HUES48 (cell line): Measurements from ENCODE around the gene ASPRV1.
A peak's percentile ranks its signal among the peaks of the same experiment; 100 is the strongest.

Experiments
- H3K27ac ChIP-seq: one replicate; pipeline ENCODE4 v1.7.0; 2013; ENCODE audit warnings: low read depth, low read length, inconsistent platforms
- H3K27me3 ChIP-seq: 2 replicates; pipeline ENCODE4 v1.6.1; 2013; ENCODE audit warnings: mild to moderate bottlenecking, low read length; ENCODE audit not compliant: control insufficient read depth, insufficient read depth
- H3K36me3 ChIP-seq: 2 replicates; pipeline ENCODE4 v1.6.1; 2013; ENCODE audit warnings: low read length; ENCODE audit not compliant: control insufficient read depth, insufficient read depth
- H3K4me1 ChIP-seq: 2 replicates; pipeline ENCODE4 v1.6.1; 2013; ENCODE audit warnings: mild to moderate bottlenecking, low read length; ENCODE audit not compliant: control insufficient read depth, insufficient read depth
- H3K4me3 ChIP-seq: 2 replicates; pipeline ENCODE4 v1.5.1; 2013; ENCODE audit warnings: mild to moderate bottlenecking, low read depth, low read length
- H3K9ac ChIP-seq: 2 replicates; pipeline ENCODE4 v1.6.1; 2013; ENCODE audit warnings: mild to moderate bottlenecking, low read depth, low read length, moderate library complexity
- H3K9me3 ChIP-seq: 2 replicates; pipeline ENCODE4 v1.6.1; 2013; ENCODE audit warnings: low read length; ENCODE audit not compliant: control insufficient read depth, insufficient read depth

ASPRV1 gene

DNA sequence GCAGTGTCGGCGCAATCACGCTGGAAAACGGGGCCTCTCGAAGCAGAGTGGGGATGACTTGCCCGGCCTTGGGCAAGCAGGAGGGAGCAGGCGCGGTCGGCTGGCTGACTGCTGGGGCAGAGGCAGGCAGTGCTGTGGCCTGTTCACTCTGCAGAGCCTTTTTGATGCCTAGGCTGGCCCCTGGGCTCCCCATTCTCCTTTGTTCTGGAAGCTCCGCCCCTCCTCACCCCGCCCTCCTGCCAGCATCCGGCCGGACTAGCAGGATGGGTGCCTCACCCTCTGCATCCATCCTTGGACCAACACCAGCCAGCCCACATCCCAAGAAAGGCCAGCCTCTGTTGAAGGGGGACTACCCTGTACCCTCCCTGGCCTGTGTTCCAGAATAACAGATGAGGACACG is at the start of gene ASPRV1:
ASPRV1 (minus strand) TSS at position 136 of the 400 bp plus-strand sequence. CDS start 195 bp downstream, outside the sequence.
- H3K9me3 ChIP-seq: no peaks in the 10 kb centered on the region
- no peak within 1 kb of the TSS for H3K27ac ChIP-seq
- peaks cover 5% of the 10 kb centered on the region for H3K4me1 ChIP-seq
- H3K4me3 ChIP-seq: no peak within 1 kb of the TSS
- H3K27me3 ChIP-seq: 0 out of 2 replicates have a peak, but pooled peaks cover 3% of the 10 kb centered on the region
- no peak within 1 kb of the TSS for H3K9ac ChIP-seq
- no peaks in the 10 kb centered on the region for H3K36me3 ChIP-seq

DNA sequence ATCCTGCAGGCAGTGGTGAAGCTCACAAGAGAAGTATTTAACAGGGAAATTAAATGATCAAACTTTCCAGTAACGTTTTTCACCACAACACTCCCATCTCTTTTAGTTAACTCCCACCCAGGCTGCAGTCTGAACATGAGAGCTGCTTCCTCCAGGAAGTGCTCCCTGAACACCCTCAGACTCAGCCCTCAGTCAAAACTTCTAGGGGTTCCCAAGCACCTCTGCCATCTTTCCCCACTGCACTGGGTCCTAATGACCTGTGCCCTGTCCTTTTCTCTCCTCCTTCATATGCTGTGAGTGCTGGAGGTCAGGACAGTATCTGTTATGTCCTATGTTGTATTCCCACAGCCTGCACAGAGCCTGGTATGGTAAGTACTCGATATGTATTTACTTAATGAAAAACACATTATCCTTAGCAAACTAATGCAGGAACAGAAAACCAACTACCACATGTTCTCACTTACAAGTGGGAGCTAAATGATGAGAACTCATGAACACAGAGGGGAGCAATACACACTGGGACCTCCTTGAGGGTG is 49.2 kb upstream of the ASPRV1 start:
- Histone ChIP-seq H3K4me3 (no peak overlapping the region), H3K27ac (no peak overlapping the region), H3K9ac (no peak overlapping the region), H3K9me3 (no peaks in the 10 kb centered on the region), H3K27me3 (no peaks in the 10 kb centered on the region), H3K36me3 (no peaks in the 10 kb centered on the region), H3K4me1 (peaks cover 11% of the 10 kb centered on the region; the same call in 1 of the 2 replicates)

DNA sequence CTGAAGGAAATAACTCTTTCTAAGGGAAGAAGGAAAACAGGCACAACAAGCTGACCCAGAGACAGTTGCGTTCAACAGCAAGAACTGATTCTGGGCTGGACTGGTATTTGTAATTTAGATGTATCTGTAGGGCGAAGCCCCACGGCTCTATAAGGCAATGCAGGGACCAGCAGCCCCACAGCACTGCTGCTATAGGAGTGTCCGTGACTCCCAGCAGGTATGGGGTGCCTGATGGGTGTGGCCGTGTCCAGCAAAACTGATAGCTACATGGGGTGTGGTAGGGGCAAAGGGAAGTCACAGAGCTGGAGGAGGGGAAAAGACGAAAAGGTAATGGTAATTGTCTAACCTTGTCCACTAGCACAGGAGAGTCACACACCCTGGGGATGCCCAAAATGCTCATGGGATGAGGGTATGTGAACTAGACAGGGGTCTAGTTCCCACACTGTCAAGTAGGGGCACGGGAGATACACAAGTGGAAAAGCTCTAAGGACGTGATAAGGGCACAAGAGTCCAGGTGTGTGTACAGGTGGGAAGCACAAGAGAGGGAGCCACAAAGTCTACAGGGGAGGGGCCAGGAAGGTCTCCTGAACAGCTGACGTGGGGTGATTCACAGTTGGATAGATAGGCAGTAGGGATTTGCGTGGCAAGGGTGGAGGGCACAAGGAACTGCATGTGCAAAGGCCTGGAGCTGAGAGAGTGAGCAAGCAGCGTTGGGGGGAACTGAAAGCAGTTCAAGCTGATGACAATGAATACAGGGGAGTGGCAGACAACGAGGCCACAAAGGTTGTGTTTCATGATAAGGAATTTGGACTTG is 48.5 kb upstream of the ASPRV1 start:
- Histone ChIP-seq H3K27ac (no peak overlapping the region), H3K9ac (no peak overlapping the region), H3K36me3 (no peaks in the 10 kb centered on the region), H3K4me1 (peaks cover 15% of the 10 kb centered on the region; the same call in 1 of the 2 replicates), H3K9me3 (no peaks in the 10 kb centered on the region), H3K27me3 (no peaks in the 10 kb centered on the region), H3K4me3 (no peak overlapping the region)

- H3K4me1 ChIP-seq: peaks cover 15% of the 10 kb centered on the region; the same call in 1 of the 2 replicates
- no peak overlapping the region for H3K4me3 ChIP-seq
- no peak overlapping the region for H3K9ac ChIP-seq
- no peaks in the 10 kb centered on the region for H3K36me3 ChIP-seq
- no peaks in the 10 kb centered on the region for H3K9me3 ChIP-seq
- no peaks in the 10 kb centered on the region for H3K27me3 ChIP-seq
- no peak overlapping the region for H3K27ac ChIP-seq
Measured at GRCh38 chr2:70008290-70008689, 46.9 kb upstream of the ASPRV1 start.

DNA sequence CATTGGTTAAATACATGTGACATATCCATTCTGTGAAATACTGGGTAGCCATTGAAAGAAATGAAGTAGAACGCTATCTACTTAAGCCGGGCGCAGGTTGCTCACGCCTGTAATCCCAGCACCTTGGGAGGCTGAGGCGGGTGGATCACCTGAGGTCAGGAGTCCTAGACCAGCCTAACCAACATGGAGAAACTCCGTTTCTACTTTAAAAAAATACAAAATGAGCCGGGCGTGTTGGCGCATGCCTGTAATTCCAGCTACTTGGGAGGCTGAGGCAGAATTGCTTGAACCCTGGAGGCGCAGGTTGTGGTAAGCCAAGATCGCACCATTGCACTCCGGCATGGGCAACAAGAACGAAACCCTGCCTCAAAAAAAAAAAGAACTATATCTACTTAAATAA is 45.7 kb upstream of the ASPRV1 start:
- H3K9me3 ChIP-seq: no peaks in the 10 kb centered on the region
- H3K4me1 ChIP-seq: peaks cover 20% of the 10 kb centered on the region; the same call in 1 of the 2 replicates
- no peaks in the 10 kb centered on the region for H3K27me3 ChIP-seq
- H3K9ac ChIP-seq: no peak overlapping the region
- no peak overlapping the region for H3K4me3 ChIP-seq
- H3K27ac ChIP-seq: no peak overlapping the region
- H3K36me3 ChIP-seq: no peaks in the 10 kb centered on the region

DNA sequence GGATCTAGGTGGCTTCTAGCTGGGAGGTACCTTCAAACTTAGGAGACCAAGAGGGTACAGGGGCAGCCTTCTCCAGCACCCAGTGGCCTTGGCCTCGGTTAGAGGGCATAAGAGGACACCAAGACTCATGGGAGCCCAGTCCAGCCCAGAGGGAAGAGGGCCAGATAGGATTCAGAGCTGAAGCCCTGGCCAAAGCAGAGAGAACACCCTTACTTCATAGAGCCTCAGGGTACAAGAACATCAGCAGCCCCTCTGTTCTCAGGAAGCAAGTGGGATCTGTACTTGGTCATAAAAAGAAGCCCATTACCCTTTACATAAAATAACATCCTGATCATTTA is 45.0 kb upstream of the ASPRV1 start:
- Histone ChIP-seq H3K36me3 (no peaks in the 10 kb centered on the region), H3K9ac (no peak overlapping the region), H3K9me3 (no peaks in the 10 kb centered on the region), H3K27ac (no peak overlapping the region), H3K27me3 (no peaks in the 10 kb centered on the region), H3K4me3 (no peak overlapping the region), H3K4me1 (peaks cover 20% of the 10 kb centered on the region; the same call in 1 of the 2 replicates)

GRCh38 chr2:70005752-70006446 is 44.5 kb upstream of the ASPRV1 start:
- H3K27ac ChIP-seq: peak overlapping the region; percentile 39
- H3K9ac ChIP-seq: no peak overlapping the region
- no peaks in the 10 kb centered on the region for H3K27me3 ChIP-seq
- peaks cover 20% of the 10 kb centered on the region; the same call in 1 of the 2 replicates for H3K4me1 ChIP-seq
- H3K9me3 ChIP-seq: no peaks in the 10 kb centered on the region
- H3K36me3 ChIP-seq: no peaks in the 10 kb centered on the region
- H3K4me3 ChIP-seq: no peak overlapping the region

- Histone ChIP-seq H3K36me3 (no peaks in the 10 kb centered on the region), H3K4me1 (peaks cover 20% of the 10 kb centered on the region; the same call in 1 of the 2 replicates), H3K9ac (no peak overlapping the region)
Measured at GRCh38 chr2:70005216-70005615, 43.8 kb upstream of the ASPRV1 start.

DNA sequence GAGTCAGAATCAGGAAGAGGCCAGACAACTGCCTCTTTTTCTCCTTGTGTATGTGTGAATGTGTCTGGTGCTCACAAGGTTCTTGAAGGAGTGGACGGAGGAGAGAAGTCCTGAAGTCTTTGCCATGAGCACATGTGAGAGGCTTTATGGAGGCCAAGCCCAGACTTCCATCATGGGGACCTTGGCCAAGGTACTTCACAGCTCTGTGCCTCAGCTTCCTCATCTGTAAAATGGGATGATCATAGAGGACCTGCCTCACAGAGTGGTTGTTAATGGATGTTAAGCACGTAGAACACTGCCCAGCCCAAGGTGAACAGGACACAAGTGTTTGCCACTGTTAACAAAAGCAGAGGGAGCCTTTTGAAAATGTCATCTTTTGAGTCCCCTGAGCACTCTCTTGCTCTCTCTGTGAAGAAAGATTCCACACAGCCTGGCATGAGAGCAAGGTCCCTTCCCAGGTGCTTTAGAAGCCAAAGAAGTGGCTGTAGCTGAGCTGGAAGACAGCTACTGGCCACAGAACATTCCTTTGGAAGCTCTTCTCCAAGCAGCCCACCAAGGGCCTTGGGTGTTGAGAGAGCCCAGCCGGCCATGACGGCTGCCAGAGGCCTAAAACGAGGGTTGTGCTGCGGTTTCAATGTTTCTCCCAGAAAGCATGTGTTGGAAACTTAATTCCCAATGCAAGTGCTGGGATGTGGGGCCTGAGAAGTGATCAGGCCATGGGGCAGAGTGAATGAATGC is 41.8 kb upstream of the ASPRV1 start:
- H3K9me3 ChIP-seq: no peaks in the 10 kb centered on the region
- H3K27me3 ChIP-seq: no peaks in the 10 kb centered on the region
- H3K4me1 ChIP-seq: peaks cover 25% of the 10 kb centered on the region; the same call in 1 of the 2 replicates
- no peaks in the 10 kb centered on the region for H3K36me3 ChIP-seq
- no peak overlapping the region for H3K27ac ChIP-seq
- H3K9ac ChIP-seq: no peak overlapping the region
- H3K4me3 ChIP-seq: no peak overlapping the region

More at GRCh38 chr2:70005216-70005615, 43.8 kb upstream of the ASPRV1 start:
- Histone ChIP-seq H3K27me3 (no peaks in the 10 kb centered on the region), H3K27ac (no peak overlapping the region), H3K9me3 (no peaks in the 10 kb centered on the region), H3K4me3 (no peak overlapping the region)

GRCh38 chr2:70002241-70002899 is 40.9 kb upstream of the ASPRV1 start:
- no peaks in the 10 kb centered on the region for H3K27me3 ChIP-seq
- H3K4me3 ChIP-seq: no peak overlapping the region
- no peak overlapping the region for H3K27ac ChIP-seq
- H3K9me3 ChIP-seq: no peaks in the 10 kb centered on the region
- H3K9ac ChIP-seq: no peak overlapping the region
- H3K36me3 ChIP-seq: no peaks in the 10 kb centered on the region
- H3K4me1 ChIP-seq: peaks cover 27% of the 10 kb centered on the region; the same call in 1 of the 2 replicates
